A673 (cell line): ENCODE measurements around the gene CNOT3. TPM values are rescaled to one million over a fixed set of nuclear protein-coding genes. Genes with fewer than 3 reads are reported as not detected.

ENCODE experiments used
- BruUV-seq: library from RNA; stranded (reverse); fragments of 400-500 nt; replicated peaks from 2 replicates; lab custom pipeline; 2021; lab: Mats Ljungman, UMichigan
- CTCF ChIA-PET: fragments of 300-600 bp; sonication (Branson Sonifier 250); formaldehyde crosslinking; loops from one replicate; lab custom pipeline; 2022; ENCODE audit warnings: antibody characterized with exemption; lab: Charles Lee
- POLR2A ChIA-PET: fragments of 300-600 bp; sonication (Branson Sonifier 250); formaldehyde crosslinking; loops from one replicate; lab custom pipeline; 2022; ENCODE audit warnings: antibody characterized with exemption; ENCODE audit not compliant: low non-redundant PET; lab: Charles Lee
- DNase-seq: peaks from one replicate; pipeline ENCODE4 v3.0.0-alpha.2; 2015; ENCODE audit warnings: low spot score
- H3K27ac ChIP-seq: fragments of 200-600 bp; sonication (generic); 2 replicates; pipeline ENCODE4 v1.5.1; 2016; ENCODE audit warnings: mixed run types, low read depth, mild to moderate bottlenecking, mixed read lengths, antibody characterized with exemption, low read length; ENCODE audit not compliant: poor library complexity, severe bottlenecking
- H3K27me3 ChIP-seq: fragments of 200-600 bp; sonication (generic); replicated peaks from 2 replicates; pipeline ENCODE4 v1.6.1; 2017; ENCODE audit warnings: mixed run types, low read depth, mild to moderate bottlenecking, mixed read lengths, antibody characterized with exemption, low read length; ENCODE audit not compliant: insufficient read depth, poor library complexity
- H3K36me3 ChIP-seq: fragments of 200-600 bp; sonication (generic); 2 replicates; pipeline ENCODE4 v1.6.1; 2016; ENCODE audit warnings: mixed run types, mild to moderate bottlenecking, mixed read lengths, antibody characterized with exemption, low read length; ENCODE audit not compliant: insufficient read depth, poor library complexity, severe bottlenecking
- H3K4me1 ChIP-seq: fragments of 200-600 bp; sonication (generic); 2 replicates; pipeline ENCODE4 v1.6.1; 2017; ENCODE audit warnings: mixed run types, mild to moderate bottlenecking, mixed read lengths, antibody characterized with exemption, low read length; ENCODE audit not compliant: insufficient read depth, poor library complexity, severe bottlenecking
- H3K4me3 ChIP-seq: fragments of 200-600 bp; sonication (generic); 2 replicates; pipeline ENCODE4 v1.5.1; 2016; ENCODE audit warnings: low read depth, mixed run types, mild to moderate bottlenecking, mixed read lengths, low read length; ENCODE audit not compliant: poor library complexity, severe bottlenecking
- H3K9me3 ChIP-seq: fragments of 200-600 bp; sonication (generic); 2 replicates; pipeline ENCODE4 v1.6.1; 2016; ENCODE audit warnings: mixed run types, low read depth, mild to moderate bottlenecking, mixed read lengths, antibody characterized with exemption, low read length; ENCODE audit not compliant: poor library complexity, severe bottlenecking
- EZH2 ChIP-seq: fragments of 200-600 bp; sonication (generic); IDR thresholded peaks from 2 replicates; pipeline ENCODE4 v1.6.1; 2017; ENCODE audit warnings: borderline replicate concordance, low read depth, mild to moderate bottlenecking, mixed read lengths, antibody characterized with exemption, low read length; ENCODE audit not compliant: poor library complexity, severe bottlenecking
- intact Hi-C: fragments of 100-400 bp; cut with micrococcal nuclease; formaldehyde crosslinking; loops from one replicate; pipeline ENCODE4 v1.10.0; 2022; ENCODE audit not compliant: unreplicated experiment
- total RNA-seq: library from RNA; stranded (reverse); gene quantifications from 2 replicates; pipeline ENCODE4 v1.2.3, GENCODE V29; 2021
- TF ChIP-seq, protein P1 (sequence below): fragments of 300-800, 200-600 bp; sonication (generic); conservative IDR thresholded peaks from 2 replicates; pipeline ENCODE4 v1.5.1; 2017; ENCODE audit warnings: low read depth, mild to moderate bottlenecking, antibody characterized with exemption, low read length, moderate library complexity, mixed read lengths

The CNOT3 gene
- total RNA-seq, 1 experiment from 2014 or later, result 102 TPM

DNA sequence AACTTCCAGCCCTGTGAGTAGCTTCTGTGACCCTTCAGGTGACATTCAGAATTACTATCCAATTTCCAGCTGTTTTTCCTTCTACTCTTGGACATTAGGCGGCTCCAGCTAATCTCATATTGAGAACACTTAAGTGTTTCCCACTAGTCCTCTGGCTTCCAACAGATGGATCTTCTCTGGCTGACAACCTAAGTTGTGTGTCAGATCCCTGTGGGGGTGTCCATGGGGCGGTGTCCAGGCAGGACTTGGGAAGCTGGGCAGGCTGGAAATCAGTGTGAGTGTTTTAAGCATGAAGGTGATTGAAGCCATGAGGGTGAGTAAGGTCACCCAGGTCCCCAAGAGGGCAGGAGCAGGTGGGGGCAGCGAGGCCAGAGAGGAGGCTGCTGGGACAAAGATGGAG is 10.1 kb downstream of the CNOT3 start:
- TF ChIP-seq EZH2, result no peak
- TF ChIP-seq, protein P1, sequence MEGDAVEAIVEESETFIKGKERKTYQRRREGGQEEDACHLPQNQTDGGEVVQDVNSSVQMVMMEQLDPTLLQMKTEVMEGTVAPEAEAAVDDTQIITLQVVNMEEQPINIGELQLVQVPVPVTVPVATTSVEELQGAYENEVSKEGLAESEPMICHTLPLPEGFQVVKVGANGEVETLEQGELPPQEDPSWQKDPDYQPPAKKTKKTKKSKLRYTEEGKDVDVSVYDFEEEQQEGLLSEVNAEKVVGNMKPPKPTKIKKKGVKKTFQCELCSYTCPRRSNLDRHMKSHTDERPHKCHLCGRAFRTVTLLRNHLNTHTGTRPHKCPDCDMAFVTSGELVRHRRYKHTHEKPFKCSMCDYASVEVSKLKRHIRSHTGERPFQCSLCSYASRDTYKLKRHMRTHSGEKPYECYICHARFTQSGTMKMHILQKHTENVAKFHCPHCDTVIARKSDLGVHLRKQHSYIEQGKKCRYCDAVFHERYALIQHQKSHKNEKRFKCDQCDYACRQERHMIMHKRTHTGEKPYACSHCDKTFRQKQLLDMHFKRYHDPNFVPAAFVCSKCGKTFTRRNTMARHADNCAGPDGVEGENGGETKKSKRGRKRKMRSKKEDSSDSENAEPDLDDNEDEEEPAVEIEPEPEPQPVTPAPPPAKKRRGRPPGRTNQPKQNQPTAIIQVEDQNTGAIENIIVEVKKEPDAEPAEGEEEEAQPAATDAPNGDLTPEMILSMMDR, result no peak
- BruUV-seq, result no TSS peak
- H3K36me3 ChIP-seq, result peaks cover 94% of the 10 kb centered on the region

DNA sequence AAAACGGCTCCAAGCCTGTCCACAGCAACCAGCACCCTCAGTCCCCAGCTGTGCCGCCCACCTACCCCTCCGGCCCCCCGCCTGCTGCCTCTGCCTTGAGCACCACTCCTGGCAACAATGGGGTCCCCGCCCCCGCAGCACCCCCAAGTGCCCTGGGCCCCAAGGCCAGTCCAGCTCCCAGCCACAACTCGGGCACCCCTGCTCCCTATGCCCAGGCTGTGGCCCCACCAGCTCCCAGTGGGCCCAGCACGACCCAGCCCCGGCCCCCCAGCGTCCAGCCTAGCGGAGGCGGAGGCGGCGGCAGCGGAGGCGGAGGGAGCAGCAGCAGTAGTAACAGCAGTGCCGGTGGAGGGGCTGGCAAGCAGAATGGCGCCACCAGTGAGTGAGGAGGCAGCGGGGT is 10.6 kb downstream of the CNOT3 start:
- Histone ChIP-seq H3K9me3 (no peaks in the 10 kb centered on the region), H3K36me3 (peaks cover 94% of the 10 kb centered on the region), H3K27me3 (no peaks in the 10 kb centered on the region), H3K4me1 (no peaks in the 10 kb centered on the region), H3K4me3 (no peak overlapping the region), H3K27ac (no peak overlapping the region)
- BruUV-seq, result TSS peak; percentile 15
- TF ChIP-seq, protein P1, result no peak
- no peak for TF ChIP-seq EZH2
- no peak for DNase-seq
- CTCF ChIA-PET, result no interaction called here
- POLR2A ChIA-PET, result no interaction called here
- intact Hi-C loops, result no loop called here

More for the DNA sequence above, 10.1 kb downstream of the CNOT3 start:
- Histone ChIP-seq H3K9me3 (no peaks in the 10 kb centered on the region), H3K27ac (no peak overlapping the region), H3K4me3 (no peak overlapping the region), H3K4me1 (no peaks in the 10 kb centered on the region), H3K27me3 (no peaks in the 10 kb centered on the region)
- DNase-seq, result no peak
- intact Hi-C loops, result no loop called here
- CTCF ChIA-PET, result no interaction called here
- POLR2A ChIA-PET, result no interaction called here

DNA sequence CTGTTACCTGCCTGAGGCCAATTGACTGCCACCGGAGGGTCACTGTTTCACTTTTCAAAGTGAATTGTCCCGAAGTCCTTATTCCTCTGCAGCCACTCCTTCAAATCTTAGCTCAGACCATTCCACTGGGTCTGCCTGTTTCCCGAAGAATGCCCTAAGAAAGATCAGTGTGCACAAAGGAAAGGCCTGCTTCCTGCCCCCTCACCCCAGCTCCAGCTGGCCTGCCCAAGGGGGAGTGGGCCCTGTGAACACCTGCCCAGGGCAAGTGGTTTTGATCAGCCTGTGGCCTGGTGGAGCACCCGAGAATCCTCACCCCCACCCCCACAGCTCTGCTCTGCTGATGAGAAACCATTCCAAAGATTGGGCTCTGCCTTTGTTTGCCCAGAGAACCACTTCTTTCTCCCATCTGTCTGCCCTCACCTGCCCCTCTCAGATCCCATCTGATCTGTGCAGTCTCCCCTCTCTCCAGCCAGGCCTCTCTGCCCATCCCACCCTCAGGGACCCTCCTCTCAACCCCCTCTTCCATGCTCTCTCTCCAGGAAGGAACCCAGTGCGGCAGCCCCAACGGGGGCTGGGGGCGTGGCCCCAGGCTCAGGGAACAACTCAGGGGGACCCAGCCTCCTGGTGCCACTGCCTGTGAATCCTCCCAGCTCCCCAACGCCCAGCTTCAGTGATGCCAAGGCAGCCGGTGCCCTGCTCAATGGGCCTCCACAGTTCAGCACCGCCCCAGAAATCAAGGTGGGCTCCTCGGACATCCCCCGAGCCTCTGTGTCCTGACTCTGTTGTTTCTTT is 11.7 kb downstream of the CNOT3 start:
- Histone ChIP-seq H3K4me1 (no peaks in the 10 kb centered on the region), H3K36me3 (peaks cover 94% of the 10 kb centered on the region), H3K27me3 (no peaks in the 10 kb centered on the region), H3K9me3 (no peaks in the 10 kb centered on the region), H3K27ac (no peak overlapping the region), H3K4me3 (no peak overlapping the region)
- intact Hi-C loops, result no loop called here
- no peak for DNase-seq
- BruUV-seq, result no TSS peak
- CTCF ChIA-PET, result no interaction called here
- POLR2A ChIA-PET, result no interaction called here
- no peak for TF ChIP-seq EZH2
- TF ChIP-seq, protein P1, result no peak
